Measurements from ENCODE around the gene DUSP10. TPM values are rescaled to one million over a fixed set of nuclear protein-coding genes. Genes with fewer than 3 reads are reported as not detected.

Gene DUSP10
- total and polyA plus RNA-seq, 2 donors (not counting 1 experiment from before 2014, with no cell fraction given) = 19.4 to 71.7 TPM

DNA sequence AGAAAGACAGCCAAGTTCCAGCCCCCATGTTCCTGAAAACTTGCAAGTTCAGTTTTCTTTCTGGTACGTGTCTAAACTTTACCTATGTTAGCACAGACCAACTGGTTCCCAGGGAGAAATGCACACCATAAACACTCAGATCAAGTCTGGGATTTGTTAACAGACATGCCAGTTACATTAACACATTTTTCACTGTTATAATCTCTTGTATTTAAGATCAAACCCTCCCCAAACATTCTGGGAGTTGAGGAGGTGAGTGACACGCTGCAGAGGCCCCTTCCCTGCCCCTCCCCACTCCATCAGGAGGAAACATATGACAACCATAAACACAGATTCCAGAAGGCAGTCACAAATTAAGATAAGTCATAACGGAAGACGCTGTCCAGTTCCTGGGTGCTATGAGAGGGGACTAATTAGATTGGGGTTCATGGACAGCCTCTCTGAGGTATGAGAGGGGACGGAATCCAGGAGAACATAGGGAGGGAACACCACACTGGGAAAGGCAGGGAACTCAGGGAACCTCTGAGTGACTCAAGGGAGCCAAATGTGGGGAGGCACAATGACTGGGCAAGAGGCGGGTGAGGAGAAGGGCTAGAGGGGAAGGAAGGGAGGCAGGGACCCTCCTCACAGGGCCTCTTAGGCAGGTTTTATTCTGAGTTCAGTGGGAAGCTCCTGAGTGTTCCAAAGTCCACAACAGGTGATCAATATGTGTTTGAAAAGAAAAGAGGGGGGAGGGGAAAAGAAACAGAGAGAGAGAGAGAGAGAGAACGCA lies 25.0 kb downstream of the DUSP10 start:
- Histone ChIP-seq H3K27ac (ENCODE audit: insufficient read depth, low read length) (peak overlapping the region; percentile 16), H3K9ac (ENCODE audit: insufficient read depth, low read length) (no peak overlapping the region)

GRCh38 chr1:221715321-221716169 lies 26.3 kb downstream of the DUSP10 start:
- Histone ChIP-seq H4K20me1 (ENCODE audit: control insufficient read depth, extremely low read depth, insufficient read depth, low read length) (no peaks in the 10 kb centered on the region), H3K27me3 (ENCODE audit: control insufficient read depth, insufficient read depth, low read length) (no peaks in the 10 kb centered on the region), H3K4me3 (replicated peaks in 1 of 4; ENCODE audit: control extremely low read depth in 1 of 4, insufficient read depth in 1 of 4, low read depth in 3 of 4, low read length in 4 of 4) (no peak overlapping the region), H3K4me2 (ENCODE audit: extremely low read depth, insufficient read depth, low read length) (peak overlapping the region; percentile 29), H3K4me1 (ENCODE audit: control insufficient read depth, extremely low read depth, insufficient read depth, low read length) (peaks cover 32% of the 10 kb centered on the region), H3K9me3 (ENCODE audit: control insufficient read depth, insufficient read depth, low read depth, low read length) (no peaks in the 10 kb centered on the region), H3K36me3 (ENCODE audit: control insufficient read depth, insufficient read depth, low read length) (no peaks in the 10 kb centered on the region), H3K9ac (ENCODE audit: insufficient read depth, low read length) (no peak overlapping the region), H3K79me2 (ENCODE audit: control insufficient read depth, insufficient read depth, low read length) (peaks cover 52% of the 10 kb centered on the region), H3K27ac (ENCODE audit: insufficient read depth, low read length) (no peak overlapping the region), H2AFZ (ENCODE audit: low read length) (no peak overlapping the region)
- peak; percentile 52 to 64 for DNase-seq (ENCODE audit: low read depth in 2 of 2)
- TF ChIP-seq EZH2 (IDR thresholded peaks at IDR 0.05; ENCODE audit: low read length, missing control alignments) (no peak), CTCF (conservative IDR thresholded peaks at IDR 0.05 in 1 of 2, IDR thresholded peaks at IDR 0.05 in 1 of 2; ENCODE audit: low read depth in 1 of 2, low read length in 2 of 2) (no peak)

More for the DNA sequence above, 25.0 kb downstream of the DUSP10 start:
- Histone ChIP-seq H3K4me2 (ENCODE audit: extremely low read depth, insufficient read depth, low read length) (no peak overlapping the region), H3K4me1 (ENCODE audit: control insufficient read depth, extremely low read depth, insufficient read depth, low read length) (peaks cover 30% of the 10 kb centered on the region), H3K4me3 (replicated peaks in 1 of 4; ENCODE audit: control extremely low read depth in 1 of 4, insufficient read depth in 1 of 4, low read depth in 3 of 4, low read length in 4 of 4) (no peak overlapping the region), H3K9me3 (ENCODE audit: control insufficient read depth, insufficient read depth, low read depth, low read length) (no peaks in the 10 kb centered on the region), H3K36me3 (ENCODE audit: control insufficient read depth, insufficient read depth, low read length) (no peaks in the 10 kb centered on the region), H3K79me2 (ENCODE audit: control insufficient read depth, insufficient read depth, low read length) (peaks cover 53% of the 10 kb centered on the region), H2AFZ (ENCODE audit: low read length) (no peak overlapping the region), H3K27me3 (ENCODE audit: control insufficient read depth, insufficient read depth, low read length) (no peaks in the 10 kb centered on the region), H4K20me1 (ENCODE audit: control insufficient read depth, extremely low read depth, insufficient read depth, low read length) (no peaks in the 10 kb centered on the region)
- no peak for TF ChIP-seq CTCF (conservative IDR thresholded peaks at IDR 0.05 in 1 of 2, IDR thresholded peaks at IDR 0.05 in 1 of 2; ENCODE audit: low read depth in 1 of 2, low read length in 2 of 2)
- TF ChIP-seq EZH2 (IDR thresholded peaks at IDR 0.05; ENCODE audit: low read length, missing control alignments) = no peak
- DNase-seq (ENCODE audit: low read depth in 2 of 2) = no peak
